GM21381 (cell line): ENCODE data around the gene OSBPL3.

ENCODE experiments used
- ATAC-seq: cut with Tn5 transposase; IDR thresholded peaks from one replicate; pipeline ENCODE4 v1.9.1; 2021; ENCODE audit warnings: mild to moderate bottlenecking, moderate library complexity; ENCODE audit not compliant: unreplicated experiment

The OSBPL3 gene

DNA sequence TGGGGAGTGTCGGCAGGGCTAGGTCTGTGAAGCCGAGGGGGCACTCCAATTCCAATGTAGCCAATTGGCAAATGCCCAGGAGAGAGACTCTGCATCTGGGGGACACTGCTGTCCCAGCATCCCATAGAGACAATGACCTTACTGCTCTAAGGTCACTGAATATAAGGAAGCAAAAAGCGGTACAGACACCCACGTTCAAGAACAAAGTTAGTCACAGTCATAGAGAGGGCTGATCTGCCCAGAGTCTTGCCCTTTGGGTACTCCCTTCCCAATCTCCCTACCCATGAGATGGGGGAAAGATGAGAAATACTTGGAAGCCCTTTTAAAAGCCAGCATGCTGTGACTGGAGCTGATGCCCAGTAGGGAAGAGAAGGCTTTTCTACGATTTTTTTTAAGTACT, 146.4 kb downstream of the OSBPL3 start:
- ATAC-seq, result no peak

DNA sequence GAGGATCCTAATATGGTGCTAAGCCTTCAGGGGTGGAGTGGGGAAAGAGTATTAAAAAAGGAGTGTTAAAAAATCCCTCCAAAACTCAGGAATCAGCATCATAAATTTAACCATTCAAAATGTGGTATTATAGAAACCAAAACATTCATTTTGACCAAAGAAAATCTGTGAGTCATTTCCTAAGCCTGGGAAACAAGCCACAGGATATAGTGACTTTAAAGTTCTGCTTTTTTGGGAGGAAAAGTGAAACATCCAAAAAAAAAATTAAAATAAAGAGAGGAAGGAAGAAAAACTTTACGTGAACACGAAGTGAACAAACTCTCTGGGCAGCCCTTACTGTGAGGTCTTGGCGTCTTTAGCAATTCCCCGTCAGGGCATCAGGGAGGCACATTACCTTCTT, 148.7 kb downstream of the OSBPL3 start:
- ATAC-seq, result no peak

DNA sequence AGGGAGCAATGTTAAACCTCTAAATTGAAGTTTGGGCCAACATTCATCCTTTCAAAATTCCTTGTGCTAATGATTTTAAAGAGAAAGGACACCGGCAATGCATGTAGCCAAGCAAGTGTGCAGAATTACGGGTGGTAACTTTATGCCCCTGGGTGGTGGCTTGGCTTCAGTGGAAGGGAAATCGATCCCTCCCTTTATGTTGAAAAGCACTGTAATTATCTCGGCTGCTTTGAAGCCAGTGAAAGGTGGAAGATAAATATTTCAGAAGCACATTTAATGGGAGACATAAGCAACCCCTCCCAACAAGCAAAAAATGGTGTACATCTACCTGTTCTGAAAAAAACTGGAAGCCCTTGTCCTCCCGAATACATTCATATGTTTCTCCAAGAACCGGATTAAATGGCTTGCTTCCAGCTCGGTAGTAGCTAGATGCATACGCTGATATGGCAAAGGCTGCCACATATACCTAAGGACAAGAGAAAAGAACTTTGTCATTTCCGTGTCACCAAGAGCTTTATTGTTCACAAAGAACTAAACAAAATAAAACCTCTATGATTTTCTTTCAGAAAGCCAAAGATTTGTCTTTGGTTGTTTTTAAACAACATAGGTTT, 149.4 kb downstream of the OSBPL3 start:
- ATAC-seq, result no peak

GRCh38 chr7:24829787-24830186, 150.2 kb downstream of the OSBPL3 start:
- no peak for ATAC-seq

DNA sequence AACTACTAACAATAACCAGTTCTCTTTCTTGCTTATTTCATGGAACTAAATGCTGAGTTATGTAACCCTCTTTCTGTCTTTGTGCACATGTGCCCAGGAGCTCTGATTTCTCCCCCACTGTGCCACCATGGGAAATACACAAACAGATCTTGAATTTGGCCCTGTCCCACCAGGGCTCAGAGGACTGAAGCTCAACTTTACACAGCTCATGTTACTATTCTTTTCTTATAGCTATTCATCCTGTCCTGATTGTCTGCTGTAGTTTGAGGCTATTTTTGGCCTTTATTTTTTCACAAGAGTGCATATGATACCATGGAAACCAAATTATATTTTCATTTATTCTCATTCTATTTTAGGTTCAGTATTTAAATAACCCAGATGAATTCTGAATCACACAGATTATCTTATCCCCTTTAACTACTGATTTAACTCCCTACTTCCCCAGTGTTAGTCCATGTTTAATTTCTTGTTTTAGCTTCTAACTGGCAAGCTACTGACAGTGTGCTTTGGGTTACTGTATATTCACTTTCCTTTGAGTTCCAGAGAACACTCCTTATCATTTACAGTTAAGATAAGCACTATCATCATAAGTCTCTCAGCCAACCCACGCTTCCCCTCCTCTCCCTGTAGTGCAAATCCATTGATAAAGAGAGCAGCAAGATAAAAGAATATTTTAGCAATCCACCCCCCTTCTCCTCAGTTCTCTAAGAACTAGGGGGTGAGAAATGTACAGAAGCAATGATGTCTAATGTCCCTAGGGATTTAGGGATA, 150.9 kb downstream of the OSBPL3 start:
- ATAC-seq, result no peak

- no peak for ATAC-seq
Observed at GRCh38 chr7:24827589-24827988, 152.4 kb downstream of the OSBPL3 start.

GRCh38 chr7:24827027-24827426, 153.0 kb downstream of the OSBPL3 start:
- no peak for ATAC-seq

DNA sequence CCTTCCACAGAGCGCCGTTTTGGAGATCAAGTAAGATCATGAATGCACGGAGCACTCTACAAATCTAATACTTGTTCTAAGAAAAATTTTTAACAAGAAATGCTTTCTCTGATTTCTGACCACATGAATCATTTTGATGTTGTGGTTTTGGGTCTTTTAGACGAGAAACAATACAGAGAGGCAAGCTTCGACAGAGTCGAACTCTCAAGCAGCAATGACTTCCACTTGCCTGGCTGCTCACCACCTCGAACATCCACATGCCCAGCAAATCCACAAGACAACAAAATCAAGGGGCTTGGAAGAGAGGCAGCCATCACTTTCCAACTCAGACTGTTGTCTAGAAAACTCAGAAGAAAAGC, 153.3 kb downstream of the OSBPL3 start:
- no peak for ATAC-seq

- no peak for ATAC-seq
Observed at GRCh38 chr7:24825931-24826661, 153.9 kb downstream of the OSBPL3 start.

DNA sequence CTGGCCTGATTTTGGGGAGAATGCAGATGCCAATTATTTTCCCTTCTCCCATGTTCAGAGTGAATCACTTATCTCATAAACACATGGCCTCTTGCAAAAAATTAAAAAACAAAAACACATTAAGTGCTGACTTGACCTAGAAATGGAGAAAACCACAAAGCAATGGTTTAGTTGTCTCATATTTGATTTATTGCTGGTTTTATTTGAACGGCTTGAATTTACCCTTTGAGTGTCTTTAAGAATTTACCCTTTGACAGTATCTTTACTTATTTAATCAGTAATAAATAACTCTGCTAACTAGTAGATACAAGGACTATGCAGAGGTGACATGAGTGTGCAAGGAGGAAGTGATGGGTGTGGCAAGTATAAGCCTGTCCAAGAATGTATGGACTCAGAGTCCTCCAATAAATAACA, 154.6 kb downstream of the OSBPL3 start:
- ATAC-seq, result no peak

GRCh38 chr7:24824896-24825295, 155.1 kb downstream of the OSBPL3 start:
- no peak for ATAC-seq

DNA sequence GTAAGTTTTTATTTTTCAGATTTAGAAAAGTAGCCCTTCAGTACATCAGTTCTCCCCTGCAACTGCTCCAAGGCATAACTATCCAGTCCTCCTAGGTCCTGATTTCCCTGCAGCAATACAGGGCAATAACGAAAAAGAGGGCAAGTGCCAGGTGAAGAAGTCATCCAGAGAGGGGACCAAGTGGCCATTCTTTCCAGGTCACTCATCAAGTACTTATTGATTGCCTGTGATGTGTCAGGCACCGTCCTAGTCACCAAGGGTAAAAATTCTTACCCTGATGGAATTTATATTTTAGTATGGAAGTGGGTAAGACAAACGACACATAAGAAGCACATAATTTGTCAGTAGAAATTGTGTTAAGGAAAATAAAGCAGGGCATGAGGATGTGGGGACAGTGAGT, 155.6 kb downstream of the OSBPL3 start:
- no peak for ATAC-seq

- no peak for ATAC-seq
Observed at GRCh38 chr7:24821754-24822054, 158.3 kb downstream of the OSBPL3 start.

GRCh38 chr7:24821045-24821753, 158.8 kb downstream of the OSBPL3 start:
- ATAC-seq, result peak; percentile 79

GRCh38 chr7:24820730-24821044, 159.3 kb downstream of the OSBPL3 start:
- no peak for ATAC-seq

GRCh38 chr7:24819916-24820689, 159.9 kb downstream of the OSBPL3 start:
- ATAC-seq, result peak; percentile 70

GRCh38 chr7:24817339-24817738, 162.6 kb downstream of the OSBPL3 start:
- no peak for ATAC-seq

DNA sequence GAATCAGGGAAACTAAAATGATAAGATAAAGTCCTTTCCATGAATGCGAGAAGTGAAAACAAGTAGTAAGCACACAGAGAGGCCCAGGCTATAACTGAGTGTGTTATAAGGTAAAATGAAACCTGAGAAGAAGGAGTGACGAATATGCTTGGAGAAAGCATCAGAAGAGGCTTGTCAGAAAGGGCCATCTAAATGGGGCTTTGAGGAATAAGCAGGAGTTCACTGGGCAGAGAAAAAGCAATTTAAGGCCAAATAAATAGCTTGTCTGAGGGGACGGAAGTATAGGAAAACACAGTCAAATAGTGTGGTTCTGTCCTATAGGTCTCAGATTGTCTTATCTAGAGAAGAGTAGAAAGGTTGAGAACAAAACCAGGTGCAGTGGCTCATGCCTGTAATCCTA, 163.1 kb downstream of the OSBPL3 start:
- no peak for ATAC-seq

DNA sequence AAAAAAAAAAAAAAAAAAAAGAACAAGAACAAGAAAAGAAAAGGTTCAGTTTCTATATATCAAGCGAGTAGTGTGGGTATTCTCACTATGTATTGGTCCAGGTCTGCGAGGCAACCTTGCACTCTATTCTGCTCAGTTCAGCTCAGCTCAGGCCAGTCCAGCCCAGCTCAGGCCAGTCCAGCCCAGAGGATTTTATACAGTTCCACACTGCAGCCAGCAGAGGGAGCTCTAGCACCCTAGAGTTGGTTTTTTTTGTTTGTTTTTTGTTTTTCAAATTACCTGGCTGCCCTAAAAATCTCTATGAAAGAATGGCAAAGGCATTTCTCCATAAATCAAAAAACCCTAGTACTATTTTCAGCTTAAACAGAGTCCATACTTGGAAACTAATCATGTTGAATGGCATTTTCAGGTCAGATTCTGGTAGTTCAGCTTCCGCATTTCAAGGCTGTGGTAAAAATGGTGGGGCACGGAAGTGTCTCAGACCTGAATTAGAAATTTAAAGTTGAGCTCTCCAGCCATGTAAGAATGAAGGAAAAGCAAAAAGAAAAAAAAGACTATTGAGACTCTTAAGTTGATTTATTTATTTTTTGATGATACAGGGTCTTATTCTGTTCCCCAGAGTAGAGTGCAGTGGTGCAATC, 167.6 kb downstream of the OSBPL3 start:
- no peak for ATAC-seq

DNA sequence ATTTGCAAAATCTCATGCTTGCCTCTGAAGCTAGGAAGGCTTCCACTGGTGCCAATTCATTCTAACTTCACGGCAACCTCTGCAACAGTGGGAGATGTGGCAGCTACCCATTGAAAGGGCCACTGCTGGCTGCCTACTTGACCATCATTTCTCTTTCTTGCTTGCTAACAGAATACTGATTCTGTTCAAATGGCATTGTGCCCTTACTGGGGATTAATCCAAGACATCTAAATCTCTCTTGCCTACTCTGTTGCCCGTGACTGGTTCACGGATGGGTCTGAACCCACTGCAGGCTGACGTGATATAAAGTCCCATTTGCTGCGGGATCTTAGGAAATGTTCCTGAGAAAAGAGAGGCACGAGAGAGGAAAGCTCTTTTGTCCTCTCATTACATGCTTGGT, 171.5 kb downstream of the OSBPL3 start:
- ATAC-seq, result no peak

DNA sequence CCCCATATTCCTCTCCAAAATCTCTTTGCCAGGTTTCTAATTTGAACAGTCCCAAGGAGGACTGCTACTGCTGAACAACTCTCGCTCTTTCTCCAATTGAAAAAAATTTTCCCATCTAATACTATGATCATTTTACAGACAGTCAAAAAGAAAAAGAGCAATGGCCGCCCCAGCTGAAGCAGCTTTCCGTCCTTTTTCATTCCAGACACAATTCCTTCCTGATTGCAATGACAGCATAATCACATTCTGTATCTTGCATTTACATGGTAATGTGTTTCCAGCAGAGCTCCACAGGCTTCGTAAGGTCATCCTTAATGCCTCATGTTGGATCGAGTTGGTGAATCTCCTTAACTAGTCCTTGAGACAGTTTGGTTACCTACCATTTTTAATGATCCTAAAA, 177.7 kb downstream of the OSBPL3 start:
- no peak for ATAC-seq
